Esophagus squamous epithelium (tissue), 5 donors: ENCODE measurements around the gene OVCH2. TPM values are rescaled to one million over a fixed set of nuclear protein-coding genes. Genes with fewer than 3 reads are reported as not detected.
"Not testable (repeated sequence)": the region's sequence is repeated elsewhere in the genome, so short reads cannot be mapped to it uniquely, and the experiment has no call there.

ENCODE experiments used
- DNase-seq: peaks from one replicate; lab custom pipeline; 2025; lab: John Stamatoyannopoulos, UW
- H3K27ac ChIP-seq, 4 donors: fragments of 200-600 bp; sonication (generic); one replicate each; pipeline ENCODE4 v1.5.1; 2016 to 2019; ENCODE audit warnings: mild to moderate bottlenecking in 1 of 4
- H3K27me3 ChIP-seq, 4 donors: fragments of 200-600 bp; sonication (generic); 1 replicate in 3 of 4; 2 replicates in 1 of 4; pipeline versions ENCODE4 v1.5.1 to v1.6.0; 2017 to 2021; ENCODE audit warnings: antibody characterized with exemption in 1 of 4
- H3K36me3 ChIP-seq, 3 donors: fragments of 200-600 bp; sonication (generic); one replicate each; pipeline ENCODE4 v1.5.1; 2016 to 2019
- H3K4me1 ChIP-seq, 3 donors: fragments of 200-600 bp; sonication (generic); one replicate each; pipeline ENCODE4 v1.5.1; 2017 to 2019
- H3K4me3 ChIP-seq, 4 donors: fragments of 200-600 bp; sonication (generic); 1 replicate in 3 of 4; 2 replicates in 1 of 4; pipeline ENCODE4 v1.5.1; 2016 to 2019; ENCODE audit warnings: mild to moderate bottlenecking in 2 of 4, moderate library complexity in 1 of 4
- H3K9me3 ChIP-seq, 3 donors: fragments of 200-600 bp; sonication (generic); one replicate each; pipeline ENCODE4 v1.5.1; 2016 to 2019
- CTCF ChIP-seq, 6 experiments: fragments of 450-650 bp in 4 of 6; fragments of 200-600 bp in 2 of 6; sonication (generic) in 2 of 6; IDR thresholded peaks; one replicate each; pipeline ENCODE4 v1.5.1; 2016 to 2019; ENCODE audit warnings: antibody characterized with exemption in 6 of 6, mild to moderate bottlenecking in 4 of 6, moderate library complexity in 4 of 6
- POLR2A ChIP-seq, 4 donors: fragments of 450-650 bp; IDR thresholded peaks; one replicate each; pipeline ENCODE4 v1.6.1; 2017; ENCODE audit warnings: antibody characterized with exemption in 4 of 4, mild to moderate bottlenecking in 4 of 4, moderate library complexity in 3 of 4
- WGBS, 2 donors: methylation state at CpG; one replicate each; pipeline ENCODE4 v1.1.5; 2018; 5-methylcytosine and 5-hydroxymethylcytosine counted together
- intact Hi-C: fragments of 100-400 bp; cut with DNase I; formaldehyde crosslinking; loops from one replicate; pipeline ENCODE4 v1.15.0; 2022
- total RNA-seq, 4 donors: library from RNA; depleted of rRNA; stranded (reverse); fragments of >200 nt; gene quantifications; one replicate each; pipeline ENCODE4 v1.1.0, GENCODE V29; 2016
- donor health status: DM: yes; HTN: yes; CAD: no.

Gene OVCH2
- 1 to 10 TPM in 1 of 4 donors, under 1 TPM in 1, not detected in 2; 0.21 to 2.1 TPM for total RNA-seq

GRCh38 chr11:7706377-7706776 lies at the start of gene OVCH2:
OVCH2 (minus strand) TSS chr11:7706477; CDS start chr11:7706394, 83 bp downstream.
- Histone ChIP-seq H3K27me3 (no peaks in the 10 kb centered on the region), H3K4me3 (no peak within 1 kb of the TSS), H3K4me1 (no peaks in the 10 kb centered on the region), H3K36me3 (no peaks in the 10 kb centered on the region), H3K27ac (no peak within 1 kb of the TSS), H3K9me3 (no peaks in the 10 kb centered on the region)
- intact Hi-C loops = no loop called here
- no peak for DNase-seq
- TF ChIP-seq CTCF (IDR thresholded peaks at IDR 0.05) (no peak), POLR2A (IDR thresholded peaks at IDR 0.05) (no peak)
- 73 to 76% methylated on average over 2 of the region's 2 CpGs for WGBS, 2 donors

- intact Hi-C loops = no loop called here
- no peak overlapping the region for H3K27ac ChIP-seq
- 65 to 71% methylated on average over 2 of the region's 2 CpGs for WGBS, 2 donors
- DNase-seq = no peak
- H3K27me3 ChIP-seq = no peaks in the 10 kb centered on the region
- no peaks in the 10 kb centered on the region for H3K9me3 ChIP-seq
- no peak overlapping the region for H3K4me3 ChIP-seq
- no peak for TF ChIP-seq CTCF (IDR thresholded peaks at IDR 0.05)
- TF ChIP-seq POLR2A (IDR thresholded peaks at IDR 0.05) = no peak
- H3K4me1 ChIP-seq = no peaks in the 10 kb centered on the region
- no peaks in the 10 kb centered on the region for H3K36me3 ChIP-seq
Measured at GRCh38 chr11:7749456-7749855, 43.2 kb upstream of the OVCH2 start.

- H3K4me1 ChIP-seq, intact Hi-C loops, DNase-seq, H3K27ac ChIP-seq, H3K9me3 ChIP-seq, H3K36me3 ChIP-seq, H3K4me3 ChIP-seq, H3K27me3 ChIP-seq: not testable (repeated sequence)
- WGBS, 2 donors = 86% methylated on average over 12 of the region's 14 CpGs; no CpG with 5 or more reads in 1 of the 2 donors
Measured at GRCh38 chr11:7734767-7735166, 28.5 kb upstream of the OVCH2 start.

- H3K9me3 ChIP-seq = no peaks in the 10 kb centered on the region
- no peak overlapping the region for H3K4me3 ChIP-seq
- no peaks in the 10 kb centered on the region for H3K27me3 ChIP-seq
- no peaks in the 10 kb centered on the region for H3K4me1 ChIP-seq
- DNase-seq = no peak
- no peak overlapping the region for H3K27ac ChIP-seq
- WGBS, 2 donors = 49 to 70% methylated on average over 3 of the region's 3 CpGs
- H3K36me3 ChIP-seq = no peaks in the 10 kb centered on the region
- TF ChIP-seq CTCF (IDR thresholded peaks at IDR 0.05) (no peak), POLR2A (IDR thresholded peaks at IDR 0.05) (no peak)
- intact Hi-C loops = no loop called here
Measured at GRCh38 chr11:7714786-7715185, 8.5 kb upstream of the OVCH2 start.

GRCh38 chr11:7703740-7704139 lies 2.5 kb downstream of the OVCH2 start:
- intact Hi-C loops = no loop called here

More at GRCh38 chr11:7703740-7704139, 2.5 kb downstream of the OVCH2 start:
- no peaks in the 10 kb centered on the region for H3K27me3 ChIP-seq
- DNase-seq = no peak
- TF ChIP-seq POLR2A (IDR thresholded peaks at IDR 0.05) = no peak
- TF ChIP-seq CTCF (IDR thresholded peaks at IDR 0.05) = no peak
- H3K4me3 ChIP-seq = no peak overlapping the region
- H3K27ac ChIP-seq = no peak overlapping the region
- H3K36me3 ChIP-seq = no peaks in the 10 kb centered on the region
- 60 to 64% methylated on average over 5 of the region's 5 CpGs for WGBS, 2 donors
- no peaks in the 10 kb centered on the region for H3K4me1 ChIP-seq
- H3K9me3 ChIP-seq = no peaks in the 10 kb centered on the region
